HTR-8/SVneo (cell line): ENCODE data around the gene KRTAP16-1.

Source experiments
- DNase-seq: peaks from one replicate; pipeline ENCODE4 v3.0.0; 2011; ENCODE audit warnings: low spot score, mixed read lengths; ENCODE audit not compliant: insufficient read length
- FAIRE-seq: peaks from 2 replicates; lab custom pipeline; 2011; peaks lifted over from hg19 to GRCh38; lab: Jason Lieb, UNC

The KRTAP16-1 gene

GRCh38 chr17:41258406-41258805 is 50.7 kb downstream of the KRTAP16-1 start:
- no peak for FAIRE-seq
- DNase-seq = no peak
